HepG2 (cell line): ENCODE data around the gene TRABD. TPM values are rescaled to one million over a fixed set of nuclear protein-coding genes. Genes with fewer than 3 reads are reported as not detected.

Experiments
- ATAC-seq: fragments of 200-7000 bp; cut with Tn5 transposase; 3 replicates; pipeline ENCODE4 v1.9.1; 2020; ENCODE audit warnings: mild to moderate bottlenecking, moderate library complexity
- BruUV-seq: library from RNA; stranded (reverse); fragments of 400-500 nt; replicated peaks from 2 replicates; lab custom pipeline; 2021; lab: Mats Ljungman, UMichigan
- CTCF ChIA-PET: fragments of 300-600 bp; formaldehyde crosslinking; extraction: SDS; loops from one replicate; lab custom pipeline; 2021; ENCODE audit warnings: low total read pairs, inconsistent platforms, low intra/inter-chr PET ratio; lab: Yijun Ruan, JAX
- POLR2A ChIA-PET: fragments of 350-600 bp; sonication (Branson Sonifier 250); formaldehyde crosslinking; loops from one replicate; lab custom pipeline; 2020; ENCODE audit warnings: antibody characterized with exemption, inconsistent platforms; lab: Yijun Ruan, JAX
- DNase-seq: peaks from one replicate; pipeline ENCODE4 v3.0.0-alpha.2; 2015; ENCODE audit warnings: low spot score
- FAIRE-seq: peaks from 3 replicates; lab custom pipeline; 2011; peaks lifted over from hg19 to GRCh38; lab: Jason Lieb, UNC
- H2AFZ ChIP-seq: one replicate; pipeline ENCODE4 v1.6.1; 2011; ENCODE audit warnings: low read length, inconsistent platforms
- H3K27ac ChIP-seq: fragments of 300-600 bp; 3 replicates; pipeline ENCODE4 v1.8.0; 2011; ENCODE audit warnings: mixed run types, mild to moderate bottlenecking, mixed read lengths, low read length, inconsistent platforms; ENCODE audit not compliant: insufficient read depth; ENCODE audit errors: extremely low read length
- H3K27me3 ChIP-seq, 2 experiments: fragments of 200-600 bp in 1 of 2; 2 replicates in 1 of 2; 3 replicates in 1 of 2; pipeline versions ENCODE4 v1.6.0 to v1.8.0; 2011; ENCODE audit warnings: low read length in 2 of 2, mild to moderate bottlenecking in 2 of 2, moderate library complexity in 2 of 2, inconsistent platforms in 1 of 2; ENCODE audit not compliant: insufficient read depth in 2 of 2, control insufficient read depth in 1 of 2
- H3K36me3 ChIP-seq, 2 experiments: fragments of 200-600 bp in 1 of 2; replicated peaks in 1 of 2; 2 replicates in 1 of 2; 3 replicates in 1 of 2; pipeline versions ENCODE4 v1.5.1 to v1.8.0; 2011; ENCODE audit warnings: low read length in 2 of 2, inconsistent platforms in 1 of 2; ENCODE audit not compliant: insufficient read depth in 2 of 2, control insufficient read depth in 1 of 2
- H3K4me1 ChIP-seq: 2 replicates; pipeline ENCODE4 v1.5.1; 2012; ENCODE audit warnings: low read length, inconsistent platforms; ENCODE audit not compliant: insufficient read depth
- H3K4me2 ChIP-seq: 2 replicates; pipeline ENCODE4 v1.6.0; 2011; ENCODE audit warnings: low read depth, low read length, inconsistent platforms
- H3K4me3 ChIP-seq, 3 experiments: fragments of 200-600 bp in 1 of 3; sonication (generic), shearing (Covaris generic) in 1 of 3; replicated peaks in 1 of 3; 2 replicates each; pipeline ENCODE4 v1.5.1; 2011 to 2016; ENCODE audit warnings: low read length in 3 of 3, inconsistent platforms in 2 of 3, low read depth in 2 of 3, mild to moderate bottlenecking in 2 of 3, control low read depth in 1 of 3, mixed read lengths in 1 of 3; ENCODE audit not compliant: insufficient read depth in 1 of 3
- H3K79me2 ChIP-seq: one replicate; pipeline ENCODE4 v1.6.1; 2011; ENCODE audit warnings: low read length, inconsistent platforms; ENCODE audit not compliant: insufficient read depth
- H3K9ac ChIP-seq: 2 replicates; pipeline ENCODE4 v1.6.0; 2011; ENCODE audit warnings: mild to moderate bottlenecking, low read depth, low read length, inconsistent platforms; ENCODE audit not compliant: insufficient read depth
- H3K9me3 ChIP-seq: 2 replicates; pipeline ENCODE4 v1.5.1; 2012; ENCODE audit warnings: mild to moderate bottlenecking, low read length
- H4K20me1 ChIP-seq: 2 replicates; pipeline ENCODE4 v1.6.0; 2011; ENCODE audit warnings: inconsistent platforms, mild to moderate bottlenecking, low read length, moderate library complexity; ENCODE audit not compliant: insufficient read depth
- HHEX ChIP-seq: IDR thresholded peaks from 2 replicates; pipeline ENCODE4 v1.6.1; 2016; ENCODE audit warnings: control low read depth
- MED1 ChIP-seq: sonication (generic); formaldehyde crosslinking; IDR thresholded peaks from 2 replicates; pipeline ENCODE4 v1.4.0; 2020; ENCODE audit warnings: missing genetic modification reagents
- RXRA ChIP-seq: sonication (generic); formaldehyde crosslinking; IDR thresholded peaks from 2 replicates; pipeline ENCODE4 v1.5.1; 2020; ENCODE audit warnings: missing genetic modification reagents
- TCF12 ChIP-seq, 2 experiments: fragments of 450-650 bp in 1 of 2; sonication (generic) in 1 of 2; formaldehyde crosslinking in 1 of 2; IDR thresholded peaks; 2 replicates each; pipeline versions ENCODE4 v1.6.1 to v1.8.0; 2017 to 2022; ENCODE audit warnings: antibody characterized with exemption in 1 of 2, mild to moderate bottlenecking in 1 of 2, missing genetic modification reagents in 1 of 2, moderate library complexity in 1 of 2
- TP53 ChIP-seq: sonication (generic); formaldehyde crosslinking; conservative IDR thresholded peaks from 2 replicates; pipeline ENCODE4 v1.4.0; 2020; ENCODE audit warnings: missing genetic modification reagents
- ZBTB7A ChIP-seq: sonication (generic); formaldehyde crosslinking; IDR thresholded peaks from 2 replicates; pipeline ENCODE4 v1.8.0; 2022; ENCODE audit warnings: mild to moderate bottlenecking, missing genetic modification reagents
- ZFP41 ChIP-seq: sonication (generic); formaldehyde crosslinking; IDR thresholded peaks from 2 replicates; pipeline ENCODE4 v1.4.0; 2020; ENCODE audit warnings: mild to moderate bottlenecking, missing genetic modification reagents, borderline replicate concordance
- ZIK1 ChIP-seq: sonication (generic); formaldehyde crosslinking; IDR thresholded peaks from 2 replicates; pipeline ENCODE4 v1.5.0; 2020; ENCODE audit warnings: mild to moderate bottlenecking, low read depth, missing genetic modification reagents, borderline replicate concordance
- ZNF329 ChIP-seq: sonication (generic); formaldehyde crosslinking; IDR thresholded peaks from 2 replicates; pipeline ENCODE4 v1.9.0; 2021; ENCODE audit warnings: low read depth, mild to moderate bottlenecking, missing genetic modification reagents
- ZNF337 ChIP-seq: sonication (generic); formaldehyde crosslinking; IDR thresholded peaks from 2 replicates; pipeline ENCODE4 v1.5.1; 2020; ENCODE audit warnings: missing genetic modification reagents, low read depth, mild to moderate bottlenecking, borderline replicate concordance
- ZNF33B ChIP-seq: sonication (generic); formaldehyde crosslinking; IDR thresholded peaks from 2 replicates; pipeline ENCODE4 v1.5.1; 2020; ENCODE audit warnings: mild to moderate bottlenecking, missing genetic modification reagents
- ZNF460 ChIP-seq: sonication (generic); formaldehyde crosslinking; IDR thresholded peaks from 2 replicates; pipeline ENCODE4 v1.5.1; 2020; ENCODE audit warnings: missing genetic modification reagents, mild to moderate bottlenecking, borderline replicate concordance
- ZNF569 ChIP-seq: sonication (generic); formaldehyde crosslinking; IDR thresholded peaks from 2 replicates; pipeline ENCODE4 v1.5.0; 2020; ENCODE audit warnings: mild to moderate bottlenecking, missing genetic modification reagents, moderate library complexity, borderline replicate concordance
- ZNF883 ChIP-seq: sonication (generic); formaldehyde crosslinking; IDR thresholded peaks from 2 replicates; pipeline ENCODE4 v1.5.1; 2020; ENCODE audit warnings: mild to moderate bottlenecking, missing genetic modification reagents; ENCODE audit errors: not compliant biosample characterization
- WGBS: methylation state at CpG from one replicate; pipeline ENCODE4 v1.1.6; 2017; ENCODE audit warnings: low lambda C conversion rate; 5-methylcytosine and 5-hydroxymethylcytosine counted together
- in situ Hi-C: cut with HindIII; loops from 2 replicates; pipeline ENCODE4 v1.10.0; 2017; ENCODE audit warnings: low pct_unique_long_range_greater_than_20kb; ENCODE audit not compliant: extremely low pct_ligation_motif_present
- intact Hi-C: fragments of 100-400 bp; cut with micrococcal nuclease; formaldehyde crosslinking; loops from one replicate; pipeline ENCODE4 v1.10.0; 2022; ENCODE audit not compliant: unreplicated experiment
- polyA plus RNA-seq, 8 experiments: library from polyadenylated mRNA; depleted of rRNA in 3 of 8; stranded (reverse) in 7 of 8; unstranded in 1 of 8; fragments of >200 nt; fragmentation: Illumina TruSeq in 4 of 8; extraction: Trizol in 4 of 8; gene quantifications; 2 replicates each; pipeline versions ENCODE4 v1.2.1 to v1.2.3, GENCODE V29; 2011 to 2016; ENCODE audit warnings: low read depth in 4 of 8, missing spikeins in 1 of 8, mixed read lengths in 1 of 8; ENCODE audit not compliant: insufficient read depth in 1 of 8
- total RNA-seq, 5 experiments: library from RNA; depleted of rRNA; stranded (reverse); fragments of >200 nt; fragmentation: Illumina TruSeq; extraction: Trizol; gene quantifications; 2 replicates each; pipeline ENCODE4 v1.2.3, GENCODE V29; 2016; ENCODE audit warnings: low read depth in 1 of 5
- TF ChIP-seq, protein P1 (sequence below): sonication (generic); formaldehyde crosslinking; IDR thresholded peaks from 2 replicates; pipeline ENCODE4 v1.8.1; 2023; ENCODE audit warnings: missing genetic modification reagents, inconsistent platforms, borderline replicate concordance
- TF ChIP-seq, protein P2 (sequence below): sonication (generic); formaldehyde crosslinking; conservative IDR thresholded peaks from 2 replicates; pipeline ENCODE4 v1.4.0; 2020; ENCODE audit warnings: mild to moderate bottlenecking, missing genetic modification reagents, moderate library complexity

TRABD gene
- total and polyA plus RNA-seq, 2 of the 13 experiments (the other 11 are each of a cell fraction or from before 2014, with no cell fraction given) = 21.5 to 28.9 TPM

DNA sequence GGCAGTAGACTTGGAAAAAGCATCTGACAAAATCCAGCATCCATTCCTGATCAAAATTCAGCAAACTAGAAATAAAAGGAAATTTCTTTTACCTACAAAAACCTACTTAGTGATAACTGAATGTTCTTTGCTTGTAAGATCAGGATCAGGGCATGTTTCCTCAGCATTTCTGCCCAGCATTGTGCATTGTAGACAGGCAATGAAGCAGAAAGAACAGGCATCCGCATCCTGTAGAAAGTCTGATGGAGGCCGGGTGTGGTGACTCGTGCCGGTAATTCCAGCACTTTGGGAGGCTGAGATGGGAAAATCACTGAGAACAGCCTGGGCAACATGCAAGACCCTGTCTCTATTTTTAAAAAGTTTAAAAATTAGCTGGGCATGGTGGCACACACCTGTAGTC is 47.7 kb upstream of the TRABD start:
- peaks cover 55% of the 10 kb centered on the region for H3K4me1 ChIP-seq
- TF ChIP-seq ZBTB7A (CRISPR knock-in tag) = no peak
- no peak for TF ChIP-seq HHEX (CRISPR knock-in tag)
- no peak for TF ChIP-seq MED1
- no peak for TF ChIP-seq ZIK1
- TF ChIP-seq TCF12 (IDR thresholded peaks at IDR 0.05) = no peak
- no peak for TF ChIP-seq TCF12 (CRISPR knock-in tag; IDR thresholded peaks at IDR 0.05)
- TF ChIP-seq, protein P1, sequence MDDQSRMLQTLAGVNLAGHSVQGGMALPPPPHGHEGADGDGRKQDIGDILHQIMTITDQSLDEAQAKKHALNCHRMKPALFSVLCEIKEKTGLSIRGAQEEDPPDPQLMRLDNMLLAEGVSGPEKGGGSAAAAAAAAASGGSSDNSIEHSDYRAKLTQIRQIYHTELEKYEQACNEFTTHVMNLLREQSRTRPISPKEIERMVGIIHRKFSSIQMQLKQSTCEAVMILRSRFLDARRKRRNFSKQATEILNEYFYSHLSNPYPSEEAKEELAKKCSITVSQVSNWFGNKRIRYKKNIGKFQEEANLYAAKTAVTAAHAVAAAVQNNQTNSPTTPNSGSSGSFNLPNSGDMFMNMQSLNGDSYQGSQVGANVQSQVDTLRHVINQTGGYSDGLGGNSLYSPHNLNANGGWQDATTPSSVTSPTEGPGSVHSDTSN (CRISPR knock-in tag) = no peak
- TF ChIP-seq ZNF883 = no peak
- TF ChIP-seq ZNF33B (CRISPR knock-in tag) = no peak
- no peak for TF ChIP-seq ZNF460 (CRISPR knock-in tag)
- no peak for TF ChIP-seq ZNF337 (CRISPR knock-in tag)
- no peak for TF ChIP-seq TP53 (CRISPR knock-in tag)
- no peak for TF ChIP-seq ZNF569 (CRISPR knock-in tag)
- TF ChIP-seq RXRA (CRISPR knock-in tag) = no peak
- TF ChIP-seq ZFP41 (CRISPR knock-in tag) = no peak
- no peak for TF ChIP-seq ZNF329 (CRISPR knock-in tag)
- TF ChIP-seq, protein P2, sequence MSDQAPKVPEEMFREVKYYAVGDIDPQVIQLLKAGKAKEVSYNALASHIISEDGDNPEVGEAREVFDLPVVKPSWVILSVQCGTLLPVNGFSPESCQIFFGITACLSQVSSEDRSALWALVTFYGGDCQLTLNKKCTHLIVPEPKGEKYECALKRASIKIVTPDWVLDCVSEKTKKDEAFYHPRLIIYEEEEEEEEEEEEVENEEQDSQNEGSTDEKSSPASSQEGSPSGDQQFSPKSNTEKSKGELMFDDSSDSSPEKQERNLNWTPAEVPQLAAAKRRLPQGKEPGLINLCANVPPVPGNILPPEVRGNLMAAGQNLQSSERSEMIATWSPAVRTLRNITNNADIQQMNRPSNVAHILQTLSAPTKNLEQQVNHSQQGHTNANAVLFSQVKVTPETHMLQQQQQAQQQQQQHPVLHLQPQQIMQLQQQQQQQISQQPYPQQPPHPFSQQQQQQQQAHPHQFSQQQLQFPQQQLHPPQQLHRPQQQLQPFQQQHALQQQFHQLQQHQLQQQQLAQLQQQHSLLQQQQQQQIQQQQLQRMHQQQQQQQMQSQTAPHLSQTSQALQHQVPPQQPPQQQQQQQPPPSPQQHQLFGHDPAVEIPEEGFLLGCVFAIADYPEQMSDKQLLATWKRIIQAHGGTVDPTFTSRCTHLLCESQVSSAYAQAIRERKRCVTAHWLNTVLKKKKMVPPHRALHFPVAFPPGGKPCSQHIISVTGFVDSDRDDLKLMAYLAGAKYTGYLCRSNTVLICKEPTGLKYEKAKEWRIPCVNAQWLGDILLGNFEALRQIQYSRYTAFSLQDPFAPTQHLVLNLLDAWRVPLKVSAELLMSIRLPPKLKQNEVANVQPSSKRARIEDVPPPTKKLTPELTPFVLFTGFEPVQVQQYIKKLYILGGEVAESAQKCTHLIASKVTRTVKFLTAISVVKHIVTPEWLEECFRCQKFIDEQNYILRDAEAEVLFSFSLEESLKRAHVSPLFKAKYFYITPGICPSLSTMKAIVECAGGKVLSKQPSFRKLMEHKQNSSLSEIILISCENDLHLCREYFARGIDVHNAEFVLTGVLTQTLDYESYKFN = no peak
- no peak overlapping the region for H3K27ac ChIP-seq
- BruUV-seq = no TSS peak
- 62% methylated on average over 4 of the region's 4 CpGs for WGBS
- in situ Hi-C loops = no loop called here
- no peak overlapping the region for H3K4me2 ChIP-seq
- DNase-seq (no peak), ATAC-seq (no peak), FAIRE-seq (no peak)
- H3K4me3 ChIP-seq = no peak overlapping the region
- H3K9me3 ChIP-seq = no peaks in the 10 kb centered on the region
- H3K79me2 ChIP-seq = no peaks in the 10 kb centered on the region
- no peak overlapping the region for H3K9ac ChIP-seq
- H3K36me3 ChIP-seq = no peaks in the 10 kb centered on the region
- H2AFZ ChIP-seq = no peak overlapping the region
- CTCF ChIA-PET = no interaction called here
- peaks cover 0 to 12% of the 10 kb centered on the region in 2 experiments for H3K27me3 ChIP-seq
- POLR2A ChIA-PET = no interaction called here
- no peaks in the 10 kb centered on the region for H4K20me1 ChIP-seq
- intact Hi-C loops = no loop called here
